ENCODE measurements around the gene GMNN. TPM values are rescaled to one million over a fixed set of nuclear protein-coding genes. Genes with fewer than 3 reads are reported as not detected.

Gene GMNN
- total and polyA plus RNA-seq, 4 donors = 11.4 to 18.3 (median 13.8) TPM

DNA sequence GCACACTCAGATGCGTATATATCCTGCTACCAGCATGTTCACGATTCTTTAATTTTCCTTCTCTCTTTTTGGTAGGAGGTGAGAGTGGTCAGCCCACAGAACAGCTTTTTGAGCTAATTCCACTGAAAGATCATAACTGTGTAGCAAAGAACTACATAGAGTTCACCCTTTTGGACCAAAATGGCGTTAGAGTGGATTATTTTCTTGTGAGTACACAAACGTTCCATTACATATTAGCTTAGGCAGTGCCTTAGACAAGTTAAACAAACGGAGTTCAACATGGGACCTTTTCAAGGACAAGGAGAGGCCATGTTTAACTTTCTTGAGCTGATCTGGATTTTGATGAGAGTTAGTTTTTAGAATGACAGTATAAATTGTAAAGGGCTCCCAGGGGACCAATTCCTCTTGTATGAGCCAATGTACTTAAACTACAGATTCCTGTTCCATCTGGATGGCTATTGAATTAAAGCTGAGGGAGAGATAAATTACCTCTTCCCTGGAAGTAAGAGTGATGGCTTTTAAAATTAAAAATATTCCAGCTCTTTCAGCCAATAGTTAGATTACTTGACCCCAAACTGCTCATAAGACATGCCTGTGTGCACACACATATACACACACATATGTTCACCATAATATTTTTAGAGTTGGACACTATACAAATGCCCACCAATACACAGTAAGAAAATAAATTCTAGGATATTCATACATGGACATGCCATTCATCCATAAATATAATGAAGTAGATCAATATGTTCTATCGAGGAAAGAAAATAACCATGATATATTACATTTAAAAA lies 49.6 kb downstream of the GMNN start:
- H3K4me3 ChIP-seq = no peak overlapping the region
- DNase-seq (no peak), ATAC-seq (ENCODE audit: insufficient read depth, low FRiP score) (no peak)
- WGBS, 2 donors = 86 to 92% methylated on average over 6 of the region's 6 CpGs
- H3K4me1 ChIP-seq (ENCODE audit: control insufficient read depth in 5 of 5, insufficient read depth in 5 of 5, low read length in 5 of 5) = no peaks in the 10 kb centered on the region
- peaks cover 0 to 2% (median 0%) of the 10 kb centered on the region in 4 donors for H3K36me3 ChIP-seq (ENCODE audit: control insufficient read depth in 4 of 4, insufficient read depth in 4 of 4, low read length in 4 of 4)
- no peak for TF ChIP-seq CTCF (IDR thresholded peaks at IDR 0.05; ENCODE audit: control extremely low read depth, extremely low read depth)
- H3K27me3 ChIP-seq (ENCODE audit: control insufficient read depth in 3 of 3, insufficient read depth in 3 of 3, low read length in 2 of 3) = no peaks in the 10 kb centered on the region
- H3K9ac ChIP-seq (ENCODE audit: insufficient read depth in 1 of 2, low read length in 2 of 2) = no peak overlapping the region
- H3K9me3 ChIP-seq (ENCODE audit: control insufficient read depth in 4 of 4, insufficient read depth in 3 of 4, low read length in 3 of 4) = no peaks in the 10 kb centered on the region
- no peak overlapping the region for H3K27ac ChIP-seq (ENCODE audit: low read depth in 1 of 2, low read length in 1 of 2)

DNA sequence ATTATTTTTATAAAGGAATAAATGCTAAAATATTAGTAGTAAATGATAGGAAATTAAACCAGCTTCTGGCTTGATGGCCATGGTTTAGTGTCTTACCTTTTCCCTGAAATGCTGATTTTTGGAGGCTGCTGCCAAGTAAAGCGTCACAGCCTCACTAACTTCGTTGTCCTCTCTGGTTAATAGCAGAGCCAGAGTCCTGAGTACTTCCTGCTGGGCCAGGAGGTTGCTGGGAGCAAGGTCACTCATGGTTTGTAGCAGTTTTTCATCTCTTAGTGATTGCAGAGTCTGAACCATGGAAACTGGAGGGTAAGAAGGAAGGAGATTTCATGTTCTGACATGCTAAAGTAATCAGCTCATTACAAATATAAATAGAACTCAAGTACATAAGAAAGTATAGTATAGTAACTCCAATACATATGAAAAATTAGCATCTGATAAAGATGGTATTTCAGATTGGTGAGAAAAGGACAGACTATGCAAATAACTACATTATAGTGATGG lies 50.4 kb downstream of the GMNN start:
- WGBS, 2 donors = 57 to 85% methylated on average over 2 of the region's 2 CpGs
- no peak overlapping the region for H3K9ac ChIP-seq (ENCODE audit: insufficient read depth in 1 of 2, low read length in 2 of 2)
- no peak for TF ChIP-seq CTCF (IDR thresholded peaks at IDR 0.05; ENCODE audit: control extremely low read depth, extremely low read depth)
- DNase-seq (no peak), ATAC-seq (ENCODE audit: insufficient read depth, low FRiP score) (no peak)
- no peaks in the 10 kb centered on the region for H3K9me3 ChIP-seq (ENCODE audit: control insufficient read depth in 4 of 4, insufficient read depth in 3 of 4, low read length in 3 of 4)
- H3K4me1 ChIP-seq (ENCODE audit: control insufficient read depth in 5 of 5, insufficient read depth in 5 of 5, low read length in 5 of 5) = no peaks in the 10 kb centered on the region
- H3K27ac ChIP-seq (ENCODE audit: low read depth in 1 of 2, low read length in 1 of 2) = no peak overlapping the region
- peaks cover 0 to 2% (median 0%) of the 10 kb centered on the region in 4 donors for H3K36me3 ChIP-seq (ENCODE audit: control insufficient read depth in 4 of 4, insufficient read depth in 4 of 4, low read length in 4 of 4)
- H3K4me3 ChIP-seq = no peak overlapping the region
- no peaks in the 10 kb centered on the region for H3K27me3 ChIP-seq (ENCODE audit: control insufficient read depth in 3 of 3, insufficient read depth in 3 of 3, low read length in 2 of 3)

GRCh38 chr6:24827162-24827561 lies 52.4 kb downstream of the GMNN start:
- no peak for ATAC-seq (ENCODE audit: insufficient read depth, low FRiP score)
- TF ChIP-seq CTCF (IDR thresholded peaks at IDR 0.05; ENCODE audit: control extremely low read depth, extremely low read depth) = no peak
- H3K4me1 ChIP-seq (ENCODE audit: control insufficient read depth in 5 of 5, insufficient read depth in 5 of 5, low read length in 5 of 5) = no peaks in the 10 kb centered on the region
- no peak overlapping the region for H3K4me3 ChIP-seq
- no peak overlapping the region for H3K27ac ChIP-seq (ENCODE audit: low read depth in 1 of 2, low read length in 1 of 2)
- no peaks in the 10 kb centered on the region for H3K27me3 ChIP-seq (ENCODE audit: control insufficient read depth in 3 of 3, insufficient read depth in 3 of 3, low read length in 2 of 3)
- no peak overlapping the region for H3K9ac ChIP-seq (ENCODE audit: insufficient read depth in 1 of 2, low read length in 2 of 2)
- no peaks in the 10 kb centered on the region for H3K9me3 ChIP-seq (ENCODE audit: control insufficient read depth in 4 of 4, insufficient read depth in 3 of 4, low read length in 3 of 4)
- DNase-seq = no peak
- WGBS, 2 donors = 81 to 87% methylated on average over 3 of the region's 3 CpGs
- H3K36me3 ChIP-seq (ENCODE audit: control insufficient read depth in 4 of 4, insufficient read depth in 4 of 4, low read length in 4 of 4) = peaks cover 0 to 5% (median 0%) of the 10 kb centered on the region in 4 donors
